HepG2 (cell line): ENCODE measurements around the gene TSC22D4. TPM values are rescaled to one million over a fixed set of nuclear protein-coding genes. Genes with fewer than 3 reads are reported as not detected.

Source experiments
- AKAP8 ChIP-seq: sonication (generic); formaldehyde crosslinking; IDR thresholded peaks from 2 replicates; pipeline ENCODE4 v1.5.1; 2020; ENCODE audit warnings: mild to moderate bottlenecking, missing genetic modification reagents
- ARNTL ChIP-seq: sonication (generic); formaldehyde crosslinking; IDR thresholded peaks from 2 replicates; pipeline ENCODE4 v1.4.0; 2020; ENCODE audit warnings: mild to moderate bottlenecking, missing genetic modification reagents
- BHLHE40 ChIP-seq: IDR thresholded peaks from 2 replicates; pipeline ENCODE4 v1.6.1; 2011; ENCODE audit warnings: low read length, improper control_type of control experiment
- CHCHD3 ChIP-seq: sonication (generic); formaldehyde crosslinking; IDR thresholded peaks from 2 replicates; pipeline ENCODE4 v1.8.0; 2022; ENCODE audit warnings: mild to moderate bottlenecking, missing genetic modification reagents, moderate library complexity
- FOXA1 ChIP-seq, 2 experiments: fragments of 450-650 bp in 1 of 2; sonication (generic) in 1 of 2; formaldehyde crosslinking in 1 of 2; IDR thresholded peaks; 2 replicates each; pipeline versions ENCODE4 v1.4.0 to v1.6.1; 2016 to 2020; ENCODE audit warnings: missing genetic modification reagents in 1 of 2
- GATAD2A ChIP-seq: IDR thresholded peaks from 2 replicates; pipeline ENCODE4 v1.6.1; 2016
- HDAC1 ChIP-seq: sonication (generic); formaldehyde crosslinking; IDR thresholded peaks from 2 replicates; pipeline ENCODE4 v1.5.1; 2020; ENCODE audit warnings: mild to moderate bottlenecking, missing genetic modification reagents
- HES4 ChIP-seq: sonication (generic); formaldehyde crosslinking; IDR thresholded peaks from 2 replicates; pipeline ENCODE4 v1.9.0; 2021; ENCODE audit warnings: mild to moderate bottlenecking, missing genetic modification reagents, borderline replicate concordance
- HMG20A ChIP-seq: IDR thresholded peaks from 2 replicates; pipeline ENCODE4 v1.6.1; 2016; ENCODE audit warnings: borderline replicate concordance
- HMGA1 ChIP-seq: sonication (generic); formaldehyde crosslinking; conservative IDR thresholded peaks from 2 replicates; pipeline ENCODE4 v1.4.0; 2020; ENCODE audit warnings: missing genetic modification reagents
- NBN ChIP-seq: fragments of 450-650 bp; conservative IDR thresholded peaks from 2 replicates; pipeline ENCODE4 v1.6.1; 2017
- NFYB ChIP-seq: sonication (generic); formaldehyde crosslinking; IDR thresholded peaks from 2 replicates; pipeline ENCODE4 v1.4.0; 2020; ENCODE audit warnings: missing genetic modification reagents
- NFYC ChIP-seq: IDR thresholded peaks from 2 replicates; pipeline ENCODE4 v1.6.1; 2016; ENCODE audit warnings: missing genetic modification reagents, missing compliant biosample characterization
- NPAS2 ChIP-seq: sonication (generic); formaldehyde crosslinking; IDR thresholded peaks from 2 replicates; pipeline ENCODE4 v1.8.0; 2022; ENCODE audit warnings: mild to moderate bottlenecking, missing genetic modification reagents, borderline replicate concordance
- RAD21 ChIP-seq: fragments of 450-650 bp; formaldehyde crosslinking; IDR thresholded peaks from 2 replicates; pipeline ENCODE4 v1.5.0; 2020; ENCODE audit warnings: mild to moderate bottlenecking
- RARA ChIP-seq: IDR thresholded peaks from 2 replicates; pipeline ENCODE4 v1.6.1; 2016; ENCODE audit warnings: missing genetic modification reagents, missing compliant biosample characterization
- SIN3A ChIP-seq: IDR thresholded peaks from 2 replicates; pipeline ENCODE4 v1.6.1; 2011; ENCODE audit warnings: low read depth, mild to moderate bottlenecking, control low read depth, low read length, borderline replicate concordance
- SOX13 ChIP-seq, 3 experiments: fragments of 450-650 bp in 1 of 3; sonication (generic) in 1 of 3; formaldehyde crosslinking in 1 of 3; IDR thresholded peaks in 2 of 3; conservative IDR thresholded peaks in 1 of 3; 2 replicates each; pipeline versions ENCODE4 v1.5.0 to v1.6.1; 2016 to 2020; ENCODE audit warnings: antibody characterized with exemption in 1 of 3, mild to moderate bottlenecking in 1 of 3, missing compliant biosample characterization in 1 of 3, missing genetic modification reagents in 1 of 3, moderate library complexity in 1 of 3
- TBP ChIP-seq: sonication (generic); formaldehyde crosslinking; IDR thresholded peaks from 2 replicates; pipeline ENCODE4 v1.5.0; 2020; ENCODE audit warnings: missing genetic modification reagents
- THAP11 ChIP-seq: IDR thresholded peaks from 2 replicates; pipeline ENCODE4 v1.6.1; 2016; ENCODE audit warnings: missing biosample characterization, missing genetic modification reagents
- ZBTB20 ChIP-seq: sonication (generic); formaldehyde crosslinking; IDR thresholded peaks from 2 replicates; pipeline ENCODE4 v1.8.1; 2023; ENCODE audit warnings: missing genetic modification reagents, low read depth, mild to moderate bottlenecking, borderline replicate concordance
- ZNF33B ChIP-seq: sonication (generic); formaldehyde crosslinking; IDR thresholded peaks from 2 replicates; pipeline ENCODE4 v1.5.1; 2020; ENCODE audit warnings: mild to moderate bottlenecking, missing genetic modification reagents
- ZNF543 ChIP-seq: sonication (generic); formaldehyde crosslinking; IDR thresholded peaks from 2 replicates; pipeline ENCODE4 v1.4.0; 2020; ENCODE audit warnings: mild to moderate bottlenecking, missing genetic modification reagents
- ZNF564 ChIP-seq: sonication (generic); formaldehyde crosslinking; IDR thresholded peaks from 2 replicates; pipeline ENCODE4 v1.8.1; 2023; ENCODE audit warnings: mild to moderate bottlenecking, missing genetic modification reagents
- ZNF644 ChIP-seq: IDR thresholded peaks from 2 replicates; pipeline ENCODE4 v1.6.1; 2016; ENCODE audit warnings: low read depth
- ZNF768 ChIP-seq: sonication (generic); formaldehyde crosslinking; IDR thresholded peaks from 2 replicates; pipeline ENCODE4 v1.4.0; 2020; ENCODE audit warnings: missing genetic modification reagents
- ZNF772 ChIP-seq: sonication (generic); formaldehyde crosslinking; IDR thresholded peaks from 2 replicates; pipeline ENCODE4 v1.5.0; 2020; ENCODE audit warnings: mild to moderate bottlenecking, missing genetic modification reagents
- polyA plus RNA-seq, 8 experiments: library from polyadenylated mRNA; depleted of rRNA in 3 of 8; stranded (reverse) in 7 of 8; unstranded in 1 of 8; fragments of >200 nt; fragmentation: Illumina TruSeq in 4 of 8; extraction: Trizol in 4 of 8; gene quantifications; 2 replicates each; pipeline versions ENCODE4 v1.2.1 to v1.2.3, GENCODE V29; 2011 to 2016; ENCODE audit warnings: low read depth in 4 of 8, missing spikeins in 1 of 8, mixed read lengths in 1 of 8; ENCODE audit not compliant: insufficient read depth in 1 of 8
- total RNA-seq, 5 experiments: library from RNA; depleted of rRNA; stranded (reverse); fragments of >200 nt; fragmentation: Illumina TruSeq; extraction: Trizol; gene quantifications; 2 replicates each; pipeline ENCODE4 v1.2.3, GENCODE V29; 2016; ENCODE audit warnings: low read depth in 1 of 5
- TF ChIP-seq, protein P1 (sequence below): sonication (generic); formaldehyde crosslinking; IDR thresholded peaks from 2 replicates; pipeline ENCODE4 v1.5.1; 2020; ENCODE audit warnings: missing genetic modification reagents, mild to moderate bottlenecking, borderline replicate concordance
- TF ChIP-seq, protein P2 (sequence below), 2 experiments: fragments of 450-650 bp in 1 of 2; sonication (generic) in 1 of 2; formaldehyde crosslinking; IDR thresholded peaks; 2 replicates each; pipeline versions ENCODE4 v1.5.0 to v1.8.0; 2020 to 2022; ENCODE audit warnings: mild to moderate bottlenecking in 1 of 2, missing genetic modification reagents in 1 of 2
- TF ChIP-seq, protein P3 (sequence below): sonication (generic); formaldehyde crosslinking; IDR thresholded peaks from 2 replicates; pipeline ENCODE4 v1.8.0; 2022; ENCODE audit warnings: missing genetic modification reagents, low read depth, mild to moderate bottlenecking, borderline replicate concordance

Gene TSC22D4
- total and polyA plus RNA-seq, 2 of the 13 experiments (the other 11 are each of a cell fraction or from before 2014, with no cell fraction given), result 7.7 to 8.7 TPM

DNA sequence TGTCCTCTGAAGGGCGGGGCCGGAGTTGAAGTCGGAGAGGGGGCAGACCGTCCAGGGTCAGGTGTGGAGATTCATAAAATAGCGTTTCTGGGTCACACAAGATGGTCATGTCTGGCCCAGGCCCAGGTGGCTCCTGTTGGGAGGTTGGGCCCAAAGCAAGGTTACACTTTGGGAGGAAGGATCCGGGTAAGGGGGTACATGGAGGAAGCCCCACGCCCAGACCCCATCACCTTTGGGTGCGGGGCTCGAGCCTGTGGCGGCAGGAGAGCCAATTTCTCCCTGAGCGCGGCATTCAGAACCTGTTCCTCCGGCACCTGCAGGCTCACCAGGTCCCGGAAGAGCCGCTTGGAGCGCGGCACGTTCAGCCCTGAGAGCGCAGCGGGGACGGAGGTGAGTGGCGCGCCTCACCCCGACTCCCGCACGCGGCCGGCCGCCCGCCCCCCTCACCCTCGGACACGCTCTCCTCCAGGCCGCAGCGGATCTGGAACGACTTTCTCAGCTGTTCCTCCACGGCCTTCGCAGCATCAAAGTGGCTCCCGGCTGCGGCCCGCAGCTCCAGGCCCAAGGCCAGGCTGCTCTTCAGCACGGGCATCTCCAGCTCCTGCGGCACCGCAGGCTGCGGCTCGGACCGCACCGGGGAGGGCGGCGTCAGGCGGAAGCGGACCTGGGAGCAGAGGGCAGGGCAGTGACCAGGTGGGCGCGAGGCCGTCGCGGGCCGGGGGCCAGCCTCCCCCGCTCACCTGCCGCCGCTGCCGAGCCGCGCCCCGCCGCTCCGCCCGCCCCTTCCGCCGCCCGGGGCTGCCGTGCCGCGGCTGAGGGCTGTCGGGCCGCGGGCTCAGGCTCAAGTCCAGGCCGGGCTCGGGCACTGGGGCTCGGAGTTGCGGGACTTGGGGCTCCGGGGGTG lies 43.4 kb downstream of the TSC22D4 start (continued):
- 0 out of 2 replicates have a peak, but pooled peaks have one; percentile 8 for TF ChIP-seq ZNF768 (CRISPR knock-in tag)
- no peak for TF ChIP-seq ZNF772
- TF ChIP-seq, protein P1, sequence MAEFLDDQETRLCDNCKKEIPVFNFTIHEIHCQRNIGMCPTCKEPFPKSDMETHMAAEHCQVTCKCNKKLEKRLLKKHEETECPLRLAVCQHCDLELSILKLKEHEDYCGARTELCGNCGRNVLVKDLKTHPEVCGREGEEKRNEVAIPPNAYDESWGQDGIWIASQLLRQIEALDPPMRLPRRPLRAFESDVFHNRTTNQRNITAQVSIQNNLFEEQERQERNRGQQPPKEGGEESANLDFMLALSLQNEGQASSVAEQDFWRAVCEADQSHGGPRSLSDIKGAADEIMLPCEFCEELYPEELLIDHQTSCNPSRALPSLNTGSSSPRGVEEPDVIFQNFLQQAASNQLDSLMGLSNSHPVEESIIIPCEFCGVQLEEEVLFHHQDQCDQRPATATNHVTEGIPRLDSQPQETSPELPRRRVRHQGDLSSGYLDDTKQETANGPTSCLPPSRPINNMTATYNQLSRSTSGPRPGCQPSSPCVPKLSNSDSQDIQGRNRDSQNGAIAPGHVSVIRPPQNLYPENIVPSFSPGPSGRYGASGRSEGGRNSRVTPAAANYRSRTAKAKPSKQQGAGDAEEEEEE (CRISPR knock-in tag), result no peak
- TF ChIP-seq ZNF564 (CRISPR knock-in tag), result peak; percentile 62; the same call in 1 of the 2 replicates
- TF ChIP-seq NBN, result no peak
- no peak for TF ChIP-seq RAD21
- no peak for TF ChIP-seq TBP (CRISPR knock-in tag)
- no peak for TF ChIP-seq ZNF543 (CRISPR knock-in tag)
- TF ChIP-seq, protein P2, sequence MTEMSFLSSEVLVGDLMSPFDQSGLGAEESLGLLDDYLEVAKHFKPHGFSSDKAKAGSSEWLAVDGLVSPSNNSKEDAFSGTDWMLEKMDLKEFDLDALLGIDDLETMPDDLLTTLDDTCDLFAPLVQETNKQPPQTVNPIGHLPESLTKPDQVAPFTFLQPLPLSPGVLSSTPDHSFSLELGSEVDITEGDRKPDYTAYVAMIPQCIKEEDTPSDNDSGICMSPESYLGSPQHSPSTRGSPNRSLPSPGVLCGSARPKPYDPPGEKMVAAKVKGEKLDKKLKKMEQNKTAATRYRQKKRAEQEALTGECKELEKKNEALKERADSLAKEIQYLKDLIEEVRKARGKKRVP (CRISPR knock-in tag; IDR thresholded peaks at IDR 0.05), result no peak
- TF ChIP-seq ZNF33B (CRISPR knock-in tag), result no peak
- no peak for TF ChIP-seq ZNF644 (CRISPR knock-in tag)
- TF ChIP-seq HMGA1, result no peak
- TF ChIP-seq BHLHE40, result peak; percentile 35; the same call in 1 of the 2 replicates
- no peak for TF ChIP-seq RARA (CRISPR knock-in tag)
- TF ChIP-seq CHCHD3 (CRISPR knock-in tag), result no peak; the same call in none of the 2 replicates
- TF ChIP-seq SOX13 (IDR thresholded peaks at IDR 0.05), result no peak
- no peak for TF ChIP-seq SOX13 (CRISPR knock-in tag; conservative IDR thresholded peaks at IDR 0.05 in 1 of 2, IDR thresholded peaks at IDR 0.05 in 1 of 2)
- no peak for TF ChIP-seq NFYB (CRISPR knock-in tag)
- TF ChIP-seq SIN3A, result no peak
- no peak for TF ChIP-seq HMG20A (CRISPR knock-in tag)
- TF ChIP-seq ARNTL (CRISPR knock-in tag), result no peak
- TF ChIP-seq FOXA1 (IDR thresholded peaks at IDR 0.05), result no peak
- no peak for TF ChIP-seq FOXA1 (CRISPR knock-in tag; IDR thresholded peaks at IDR 0.05)
- TF ChIP-seq GATAD2A (CRISPR knock-in tag), result no peak
- TF ChIP-seq HES4, result no peak; the same call in none of the 2 replicates
- no peak for TF ChIP-seq THAP11 (CRISPR knock-in tag)
- TF ChIP-seq AKAP8 (CRISPR knock-in tag), result peak; percentile 87
- TF ChIP-seq, protein P3, sequence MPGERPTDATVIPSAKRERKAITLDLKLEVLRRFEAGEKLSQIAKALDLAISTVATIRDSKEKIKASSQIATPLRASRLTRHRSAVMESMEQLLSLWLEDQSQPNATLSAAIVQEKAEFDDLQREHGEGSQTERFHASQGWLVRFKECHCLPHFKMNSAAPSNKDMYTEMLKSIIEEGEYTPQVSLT (CRISPR knock-in tag), result no peak
- TF ChIP-seq NPAS2 (CRISPR knock-in tag), result no peak
- TF ChIP-seq ZBTB20 (CRISPR knock-in tag), result 0 out of 2 replicates have a peak, but pooled peaks have one; percentile 29
- 0 out of 2 replicates have a peak, but pooled peaks have one; percentile 7 for TF ChIP-seq HDAC1 (CRISPR knock-in tag)
- TF ChIP-seq NFYC (CRISPR knock-in tag), result no peak
